ENCODE measurements around the gene CD33. TPM values are rescaled to one million over a fixed set of nuclear protein-coding genes. Genes with fewer than 3 reads are reported as not detected.

Gene CD33
- total RNA-seq, 2 donors from 2014 or later, result 1.9 to 2.5 TPM

GRCh38 chr19:51198641-51199040, 26.2 kb upstream of the CD33 start:
- DNase-seq (ENCODE audit: low spot score), result no peak
- H3K9me3 ChIP-seq, result no peaks in the 10 kb centered on the region
- intact Hi-C loops (cut with DNase I), result no loop called here
- no peak overlapping the region for H3K4me3 ChIP-seq
- TF ChIP-seq POLR2A (IDR thresholded peaks at IDR 0.05) (no peak), CTCF (IDR thresholded peaks at IDR 0.05) (no peak), POLR2AphosphoS5 (IDR thresholded peaks at IDR 0.05) (no peak)
- H3K27ac ChIP-seq, result no peak overlapping the region
- WGBS, result 92% methylated on average over 8 of the region's 9 CpGs
- peaks cover 3% of the 10 kb centered on the region for H3K27me3 ChIP-seq (replicated peaks; ENCODE audit: insufficient read depth)
- no peaks in the 10 kb centered on the region for H3K36me3 ChIP-seq
- no peaks in the 10 kb centered on the region for H3K4me1 ChIP-seq (replicated peaks)

DNA sequence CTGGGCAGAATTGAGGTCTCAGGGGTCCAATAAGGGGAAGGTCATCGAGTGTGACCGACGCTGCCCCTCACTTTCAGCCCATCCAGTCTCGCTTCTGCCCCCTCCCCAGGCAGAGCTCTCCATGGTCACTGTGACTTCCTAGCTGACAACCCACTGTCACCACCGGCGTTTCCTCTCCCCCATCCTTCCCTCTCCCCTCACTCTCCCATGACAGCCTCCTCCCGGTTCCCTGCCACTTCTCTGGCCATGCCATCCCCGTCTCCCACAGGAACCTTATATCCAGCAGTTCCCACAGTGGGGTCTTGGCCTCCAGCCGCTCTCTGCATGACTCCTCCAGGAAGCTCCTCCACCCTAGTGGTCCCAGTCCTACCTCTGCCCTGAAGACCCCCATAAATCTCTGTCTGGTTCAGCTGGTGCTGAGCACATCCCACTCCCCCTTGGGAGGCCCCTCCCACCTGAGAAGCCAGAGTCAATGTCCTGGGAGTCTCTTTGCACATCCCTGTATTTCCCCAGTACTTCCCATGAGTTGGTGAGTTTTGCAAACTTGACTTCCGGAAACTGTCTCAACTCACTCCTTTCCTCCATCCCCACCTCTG, 24.7 kb upstream of the CD33 start:
- Histone ChIP-seq H3K4me1 (replicated peaks) (no peaks in the 10 kb centered on the region), H3K36me3 (no peaks in the 10 kb centered on the region), H3K9me3 (no peaks in the 10 kb centered on the region), H3K27ac (no peak overlapping the region), H3K27me3 (replicated peaks; ENCODE audit: insufficient read depth) (peaks cover 3% of the 10 kb centered on the region), H3K4me3 (no peak overlapping the region)
- 70% methylated on average over 10 of the region's 10 CpGs for WGBS
- TF ChIP-seq POLR2A (IDR thresholded peaks at IDR 0.05), result no peak
- TF ChIP-seq CTCF (IDR thresholded peaks at IDR 0.05), result no peak
- no peak for TF ChIP-seq POLR2AphosphoS5 (IDR thresholded peaks at IDR 0.05)
- DNase-seq (ENCODE audit: low spot score), result no peak
- intact Hi-C loops (cut with DNase I), result no loop called here

- no peaks in the 10 kb centered on the region for H3K9me3 ChIP-seq
- H3K36me3 ChIP-seq, result no peaks in the 10 kb centered on the region
- 61% methylated on average over 5 of the region's 5 CpGs for WGBS
Measured at GRCh38 chr19:51201712-51202111, 23.2 kb upstream of the CD33 start.

GRCh38 chr19:51203916-51204315, 21.0 kb upstream of the CD33 start:
- H3K4me1 ChIP-seq (replicated peaks), result no peaks in the 10 kb centered on the region
- H3K9me3 ChIP-seq, result no peaks in the 10 kb centered on the region
- H3K36me3 ChIP-seq, result no peaks in the 10 kb centered on the region
- no peak overlapping the region for H3K4me3 ChIP-seq
- H3K27ac ChIP-seq, result no peak overlapping the region
- whole genome bisulfite sequencing, result 65% methylated on average over 3 of the region's 3 CpGs
- TF ChIP-seq POLR2AphosphoS5 (IDR thresholded peaks at IDR 0.05) (no peak), POLR2A (IDR thresholded peaks at IDR 0.05) (no peak), CTCF (IDR thresholded peaks at IDR 0.05) (no peak)
- H3K27me3 ChIP-seq (replicated peaks; ENCODE audit: insufficient read depth), result no peaks in the 10 kb centered on the region
- no peak for DNase-seq (ENCODE audit: low spot score)
- intact Hi-C loops (cut with DNase I), result no loop called here

More at GRCh38 chr19:51201712-51202111, 23.2 kb upstream of the CD33 start:
- Histone ChIP-seq H3K27me3 (replicated peaks; ENCODE audit: insufficient read depth) (peaks cover 3% of the 10 kb centered on the region), H3K27ac (no peak overlapping the region), H3K4me1 (replicated peaks) (no peaks in the 10 kb centered on the region), H3K4me3 (no peak overlapping the region)
- DNase-seq (ENCODE audit: low spot score), result no peak
- intact Hi-C loops (cut with DNase I), result no loop called here
- TF ChIP-seq POLR2A (IDR thresholded peaks at IDR 0.05) (no peak), CTCF (IDR thresholded peaks at IDR 0.05) (no peak), POLR2AphosphoS5 (IDR thresholded peaks at IDR 0.05) (no peak)

GRCh38 chr19:51204321-51204720, 20.6 kb upstream of the CD33 start:
- Histone ChIP-seq H3K27me3 (replicated peaks; ENCODE audit: insufficient read depth) (no peaks in the 10 kb centered on the region), H3K36me3 (no peaks in the 10 kb centered on the region), H3K27ac (no peak overlapping the region), H3K9me3 (no peaks in the 10 kb centered on the region), H3K4me1 (replicated peaks) (no peaks in the 10 kb centered on the region), H3K4me3 (no peak overlapping the region)
- 80% methylated on average over 6 of the region's 6 CpGs for WGBS
- no peak for DNase-seq (ENCODE audit: low spot score)
- intact Hi-C loops (cut with DNase I), result no loop called here
- no peak for TF ChIP-seq POLR2A (IDR thresholded peaks at IDR 0.05)
- TF ChIP-seq POLR2AphosphoS5 (IDR thresholded peaks at IDR 0.05), result no peak
- TF ChIP-seq CTCF (IDR thresholded peaks at IDR 0.05), result no peak

All from prostate gland (tissue), 2 donors.